ENCODE data around the gene CABP2. TPM values are rescaled to one million over a fixed set of nuclear protein-coding genes. Genes with fewer than 3 reads are reported as not detected.
"Not testable (repeated sequence)": the region's sequence is repeated elsewhere in the genome, so short reads cannot be mapped to it uniquely, and the experiment has no call there.

Gene CABP2
- total RNA-seq, 2 donors from 2014 or later = not detected

GRCh38 chr11:67483831-67484665 lies 39.2 kb downstream of the CABP2 start:
- H3K27ac Mint-ChIP-seq = peak overlapping the region; percentile 98
- peaks cover 68% of the 10 kb centered on the region for H3K4me1 Mint-ChIP-seq (ENCODE audit: low read depth)
- peaks cover 1 to 2% of the 10 kb centered on the region in 2 donors for H3K9me3 Mint-ChIP-seq
- H3K4me3 Mint-ChIP-seq = peak overlapping the region; percentile 87 to 96
- no peaks in the 10 kb centered on the region for H3K27me3 Mint-ChIP-seq (ENCODE audit: low read depth)
- peaks cover 5 to 13% of the 10 kb centered on the region in 2 donors for H3K36me3 Mint-ChIP-seq (ENCODE audit: insufficient read depth in 2 of 2)
- peak; percentile 61 to 65 for DNase-seq
- ATAC-seq (replicated peaks in 1 of 2) = peak; percentile 18 to 33

- peak within 1 kb of the TSS; percentile 98 for H3K27ac Mint-ChIP-seq
- peaks cover 59% of the 10 kb centered on the region for H3K4me1 Mint-ChIP-seq (ENCODE audit: low read depth)
- DNase-seq = peak; percentile 97 to 99
- peaks cover 1 to 2% of the 10 kb centered on the region in 2 donors for H3K9me3 Mint-ChIP-seq
- H3K36me3 Mint-ChIP-seq (ENCODE audit: insufficient read depth in 2 of 2) = peaks cover 5 to 13% of the 10 kb centered on the region in 2 donors
- H3K27me3 Mint-ChIP-seq (ENCODE audit: low read depth) = no peaks in the 10 kb centered on the region
- H3K4me3 Mint-ChIP-seq = peak within 1 kb of the TSS; percentile 87 to 96
- ATAC-seq (replicated peaks in 1 of 2) = peak; percentile 62 to 64
These were observed 40.1 kb downstream of the CABP2 start, which contains the start of gene AIP for GRCh38 chr11:67482827-67483798. Gene AIP (plus strand): TSS chr11:67483026. CDS start chr11:67483159, 133 bp downstream.

GRCh38 chr11:67482275-67482826 lies 40.9 kb downstream of the CABP2 start:
- Mint-ChIP-seq H3K9me3 (no peaks in the 10 kb centered on the region), H3K4me1 (ENCODE audit: low read depth) (peaks cover 51% of the 10 kb centered on the region), H3K27me3 (ENCODE audit: low read depth) (no peaks in the 10 kb centered on the region), H3K36me3 (ENCODE audit: insufficient read depth in 2 of 2) (peaks cover 2 to 7% of the 10 kb centered on the region in 2 donors), H3K4me3 (peak overlapping the region; percentile 87 to 96), H3K27ac (peak overlapping the region; percentile 98)
- DNase-seq (no peak), ATAC-seq (replicated peaks in 1 of 2) (no peak)

- not testable (repeated sequence) for H3K9me3 Mint-ChIP-seq; H3K27me3 Mint-ChIP-seq (ENCODE audit: low read depth); H3K4me1 Mint-ChIP-seq (ENCODE audit: low read depth); ATAC-seq (replicated peaks in 1 of 2); H3K4me3 Mint-ChIP-seq; DNase-seq; H3K36me3 Mint-ChIP-seq (ENCODE audit: insufficient read depth in 2 of 2); H3K27ac Mint-ChIP-seq
These were observed 45.7 kb downstream of the CABP2 start for GRCh38 chr11:67477344-67478050.

GRCh38 chr11:67476692-67477091 lies 46.6 kb downstream of the CABP2 start:
- not testable (repeated sequence) for ATAC-seq (replicated peaks in 1 of 2); H3K9me3 Mint-ChIP-seq; H3K27me3 Mint-ChIP-seq (ENCODE audit: low read depth); H3K36me3 Mint-ChIP-seq (ENCODE audit: insufficient read depth in 2 of 2); H3K27ac Mint-ChIP-seq; H3K4me3 Mint-ChIP-seq; H3K4me1 Mint-ChIP-seq (ENCODE audit: low read depth); DNase-seq

- ATAC-seq (replicated peaks in 1 of 2) (no peak), DNase-seq (no peak)
- Mint-ChIP-seq H3K4me3 (no peak overlapping the region), H3K27ac (no peak overlapping the region), H3K27me3 (ENCODE audit: low read depth) (no peaks in the 10 kb centered on the region), H3K36me3 (ENCODE audit: insufficient read depth in 2 of 2) (no peaks in the 10 kb centered on the region), H3K9me3 (no peaks in the 10 kb centered on the region), H3K4me1 (ENCODE audit: low read depth) (peaks cover 20% of the 10 kb centered on the region)
These were observed 50.4 kb downstream of the CABP2 start for GRCh38 chr11:67472882-67473281.

GRCh38 chr11:67470337-67471002 lies 52.8 kb downstream of the CABP2 start:
- Mint-ChIP-seq H3K27ac (no peak overlapping the region), H3K9me3 (no peaks in the 10 kb centered on the region), H3K4me1 (ENCODE audit: low read depth) (peaks cover 36% of the 10 kb centered on the region), H3K36me3 (ENCODE audit: insufficient read depth in 2 of 2) (no peaks in the 10 kb centered on the region), H3K27me3 (ENCODE audit: low read depth) (no peaks in the 10 kb centered on the region), H3K4me3 (peak overlapping the region in 1 of 2 donors; percentile 84)
- no peak for DNase-seq
- ATAC-seq (replicated peaks in 1 of 2) = no peak

GRCh38 chr11:67469508-67469811 lies 53.8 kb downstream of the CABP2 start:
- H3K4me3 Mint-ChIP-seq = peak overlapping the region; percentile 84 to 94
- H3K27ac Mint-ChIP-seq = peak overlapping the region; percentile 22
- no peaks in the 10 kb centered on the region for H3K36me3 Mint-ChIP-seq (ENCODE audit: insufficient read depth in 2 of 2)
- DNase-seq (no peak), ATAC-seq (replicated peaks in 1 of 2) (no peak)
- H3K4me1 Mint-ChIP-seq (ENCODE audit: low read depth) = peaks cover 41% of the 10 kb centered on the region
- H3K9me3 Mint-ChIP-seq = no peaks in the 10 kb centered on the region
- H3K27me3 Mint-ChIP-seq (ENCODE audit: low read depth) = no peaks in the 10 kb centered on the region

Other genes starting within 250 kb of the CABP2 start
- gene ANKRD13D, start 234.1 kb downstream of the CABP2 start, total RNA-seq = 10 to 100 TPM; 78.5 to 90.9 TPM
- 10 to 100 TPM; 13.3 to 20.3 TPM for gene SSH3, start 219.9 kb downstream of the CABP2 start, total RNA-seq
- 10 to 100 TPM; 68.5 to 74.1 TPM for gene POLD4, start 169.9 kb downstream of the CABP2 start, total RNA-seq
- under 1 TPM; 0.22 to 0.93 TPM for gene CLCF1, start 149.8 kb downstream of the CABP2 start, total RNA-seq
- 10 to 100 TPM; 36.7 to 41.2 TPM for gene RAD9A, start 131.5 kb downstream of the CABP2 start, total RNA-seq
- 100 to 1,000 TPM; 211 to 244 TPM for gene PPP1CA, start 121.6 kb downstream of the CABP2 start, total RNA-seq
- 100 to 1,000 TPM in 1 of 2 donors, 10 to 100 TPM in 1; 93.3 to 120 TPM for gene TBC1D10C, start 119.4 kb downstream of the CABP2 start, total RNA-seq
- gene CARNS1, start 107.8 kb downstream of the CABP2 start, total RNA-seq = 1 to 10 TPM; 3.8 to 5.0 TPM
- 10 to 100 TPM; 55.0 to 56.1 TPM for gene RPS6KB2, start 95.0 kb downstream of the CABP2 start, total RNA-seq
- gene PTPRCAP, start 85.8 kb downstream of the CABP2 start, total RNA-seq = 100 to 1,000 TPM in 1 of 2 donors, 10 to 100 TPM in 1; 94.5 to 119 TPM
- gene CORO1B, start 80.0 kb downstream of the CABP2 start, total RNA-seq = 10 to 100 TPM; 58.2 to 91.9 TPM
- not detected for gene GPR152, start 70.7 kb downstream of the CABP2 start, total RNA-seq
- 10 to 100 TPM in 1 of 2 donors, 1 to 10 TPM in 1; 8.9 to 10.4 TPM for gene CABP4, start 68.1 kb downstream of the CABP2 start, total RNA-seq
- 10 to 100 TPM; 53.2 to 59.7 TPM for gene TMEM134, start 54.2 kb downstream of the CABP2 start, total RNA-seq
- gene AIP, start 40.4 kb downstream of the CABP2 start, total RNA-seq = 100 to 1,000 TPM; 172 to 184 TPM
- gene PITPNM1, start 18.1 kb downstream of the CABP2 start, total RNA-seq = 100 to 1,000 TPM in 1 of 2 donors, 10 to 100 TPM in 1; 94.3 to 118 TPM
- gene CDK2AP2, start 15.3 kb downstream of the CABP2 start, total RNA-seq = 100 to 1,000 TPM; 103 to 137 TPM
- gene GSTP1, start 60.4 kb upstream of the CABP2 start, total RNA-seq = 100 to 1,000 TPM; 199 to 215 TPM
- 100 to 1,000 TPM; 220 to 244 TPM for gene NDUFV1, start 83.5 kb upstream of the CABP2 start, total RNA-seq
- 10 to 100 TPM; 19.6 to 24.6 TPM for gene NUDT8, start 106.5 kb upstream of the CABP2 start, total RNA-seq
- gene TBX10, start 116.3 kb upstream of the CABP2 start, total RNA-seq = not detected
- under 1 TPM; 0.30 to 0.31 TPM for gene ACY3, start 127.3 kb upstream of the CABP2 start, total RNA-seq
- not detected for gene ALDH3B2, start 151.2 kb upstream of the CABP2 start, total RNA-seq